ENCODE data around the gene ESRRA. TPM values are rescaled to one million over a fixed set of nuclear protein-coding genes. Genes with fewer than 3 reads are reported as not detected.

ESRRA gene
- total RNA-seq, 1 donor from 2014 or later: 34.7 TPM

- Mint-ChIP-seq H3K36me3 (ENCODE audit: low read depth) (no peaks in the 10 kb centered on the region), H3K27me3 (ENCODE audit: low read depth) (no peaks in the 10 kb centered on the region), H3K27ac (ENCODE audit: unreplicated experiment) (no peak overlapping the region), H3K4me3 (no peak overlapping the region), H3K4me1 (peaks cover 12% of the 10 kb centered on the region), H3K9me3 (no peaks in the 10 kb centered on the region)
- TF ChIP-seq CTCF (conservative IDR thresholded peaks at IDR 0.05): no peak
- DNase-seq (ENCODE audit: low read depth, low spot score): no peak
Observed at GRCh38 chr11:64349025-64349387, 43.7 kb downstream of the ESRRA start.

GRCh38 chr11:64349404-64349803, 44.1 kb downstream of the ESRRA start:
- Mint-ChIP-seq H3K9me3 (no peaks in the 10 kb centered on the region), H3K4me3 (no peak overlapping the region), H3K4me1 (peaks cover 12% of the 10 kb centered on the region), H3K36me3 (ENCODE audit: low read depth) (no peaks in the 10 kb centered on the region), H3K27ac (ENCODE audit: unreplicated experiment) (no peak overlapping the region), H3K27me3 (ENCODE audit: low read depth) (no peaks in the 10 kb centered on the region)
- DNase-seq (ENCODE audit: low read depth, low spot score): no peak
- no peak for TF ChIP-seq CTCF (conservative IDR thresholded peaks at IDR 0.05)

- Mint-ChIP-seq H3K27ac (ENCODE audit: unreplicated experiment) (no peak overlapping the region), H3K9me3 (no peaks in the 10 kb centered on the region), H3K4me1 (peaks cover 13% of the 10 kb centered on the region), H3K4me3 (no peak overlapping the region), H3K36me3 (ENCODE audit: low read depth) (no peaks in the 10 kb centered on the region), H3K27me3 (ENCODE audit: low read depth) (no peaks in the 10 kb centered on the region)
- DNase-seq (ENCODE audit: low read depth, low spot score): no peak
- no peak for TF ChIP-seq CTCF (conservative IDR thresholded peaks at IDR 0.05)
Observed at GRCh38 chr11:64351136-64351631, 45.9 kb downstream of the ESRRA start.

GRCh38 chr11:64352099-64352994, 47.0 kb downstream of the ESRRA start:
- no peak overlapping the region for H3K27ac Mint-ChIP-seq (ENCODE audit: unreplicated experiment)
- H3K27me3 Mint-ChIP-seq (ENCODE audit: low read depth): no peaks in the 10 kb centered on the region
- no peak for TF ChIP-seq CTCF (conservative IDR thresholded peaks at IDR 0.05)
- H3K4me1 Mint-ChIP-seq: peaks cover 17% of the 10 kb centered on the region
- no peaks in the 10 kb centered on the region for H3K9me3 Mint-ChIP-seq
- no peak overlapping the region for H3K4me3 Mint-ChIP-seq
- H3K36me3 Mint-ChIP-seq (ENCODE audit: low read depth): no peaks in the 10 kb centered on the region
- DNase-seq (ENCODE audit: low read depth, low spot score): no peak

GRCh38 chr11:64352995-64353714, 47.8 kb downstream of the ESRRA start:
- no peaks in the 10 kb centered on the region for H3K36me3 Mint-ChIP-seq (ENCODE audit: low read depth)
- peaks cover 17% of the 10 kb centered on the region for H3K4me1 Mint-ChIP-seq
- no peaks in the 10 kb centered on the region for H3K27me3 Mint-ChIP-seq (ENCODE audit: low read depth)
- TF ChIP-seq CTCF (conservative IDR thresholded peaks at IDR 0.05): no peak
- DNase-seq (ENCODE audit: low read depth, low spot score): no peak
- no peaks in the 10 kb centered on the region for H3K9me3 Mint-ChIP-seq
- no peak overlapping the region for H3K27ac Mint-ChIP-seq (ENCODE audit: unreplicated experiment)
- H3K4me3 Mint-ChIP-seq: no peak overlapping the region
